H54 (cell line): ENCODE data around the gene TTC39C.

Source experiments
- DNase-seq: peaks from one replicate; pipeline ENCODE4 v3.0.0; 2011; ENCODE audit warnings: low spot score, mixed read lengths; ENCODE audit not compliant: insufficient read length
- FAIRE-seq: peaks from 3 replicates; lab custom pipeline; 2011; peaks lifted over from hg19 to GRCh38; lab: Jason Lieb, UNC
- POLR2A ChIP-seq: IDR thresholded peaks from 2 replicates; pipeline ENCODE4 v1.6.1; 2011; ENCODE audit warnings: low read depth, mild to moderate bottlenecking, low read length

Gene TTC39C

GRCh38 chr18:24114924-24115549 lies 100.5 kb downstream of the TTC39C start:
- no peak for TF ChIP-seq POLR2A
- DNase-seq (no peak), FAIRE-seq (no peak)

GRCh38 chr18:24115628-24116027 lies 101.1 kb downstream of the TTC39C start:
- no peak for TF ChIP-seq POLR2A
- FAIRE-seq: no peak
- no peak for DNase-seq

- DNase-seq: peak; percentile 13
- FAIRE-seq: peak; percentile 71
- no peak for TF ChIP-seq POLR2A
Observed at GRCh38 chr18:24118750-24119577, 104.4 kb downstream of the TTC39C start.

GRCh38 chr18:24120676-24121075 lies 106.1 kb downstream of the TTC39C start:
- no peak for TF ChIP-seq POLR2A
- DNase-seq (no peak), FAIRE-seq (no peak)

- DNase-seq: no peak
- FAIRE-seq: no peak
- no peak for TF ChIP-seq POLR2A
Observed at GRCh38 chr18:24121625-24122024, 107.1 kb downstream of the TTC39C start.

- FAIRE-seq (no peak), DNase-seq (no peak)
- TF ChIP-seq POLR2A: no peak
Observed at GRCh38 chr18:24126155-24126961, 111.8 kb downstream of the TTC39C start.

GRCh38 chr18:24127735-24128134 lies 113.2 kb downstream of the TTC39C start:
- TF ChIP-seq POLR2A: no peak
- no peak for FAIRE-seq
- DNase-seq: no peak

- TF ChIP-seq POLR2A: no peak
- no peak for FAIRE-seq
Observed at GRCh38 chr18:24128700-24129099, 114.1 kb downstream of the TTC39C start.

GRCh38 chr18:24130494-24130893 lies 115.9 kb downstream of the TTC39C start:
- FAIRE-seq (no peak), DNase-seq (no peak)
- TF ChIP-seq POLR2A: no peak

More at GRCh38 chr18:24128700-24129099, 114.1 kb downstream of the TTC39C start:
- DNase-seq: no peak

- no peak for DNase-seq
- no peak for FAIRE-seq
- TF ChIP-seq POLR2A: no peak
Observed at GRCh38 chr18:24136967-24137373, 122.4 kb downstream of the TTC39C start.

- DNase-seq (no peak), FAIRE-seq (no peak)
- TF ChIP-seq POLR2A: no peak
Observed at GRCh38 chr18:24138409-24138788, 123.8 kb downstream of the TTC39C start.

GRCh38 chr18:24138789-24139616 lies 124.4 kb downstream of the TTC39C start, which contains the start of gene CABYR:
Gene CABYR (plus strand): TSS chr18:24139062. CDS start chr18:24143115, 4,053 bp downstream.
- peak; percentile 93 for TF ChIP-seq POLR2A
- DNase-seq (peak; percentile 60), FAIRE-seq (peak; percentile 23)

- no peak for TF ChIP-seq POLR2A
- FAIRE-seq: no peak
Observed at GRCh38 chr18:24140697-24141096, 126.1 kb downstream of the TTC39C start.

More at GRCh38 chr18:24140697-24141096, 126.1 kb downstream of the TTC39C start:
- no peak for DNase-seq
